Stimulated activated CD4-positive, alpha-beta T cell treated with anti-CD3 and anti-CD28 coated beads, TNF-alpha, amount 100 ng/mL, for 4 hours (primary cell): ENCODE measurements around the gene GLB1L.

Experiments used
- DNase-seq, 3 experiments: peaks; one replicate each; pipeline ENCODE4 v3.0.0-alpha.2; 2020; ENCODE audit warnings: low read depth in 3 of 3

GLB1L gene

GRCh38 chr2:219252900-219253752 lies 7.9 kb upstream of the GLB1L start, which contains the start of gene TUBA4B:
Gene TUBA4B (plus strand): TSS chr2:219253243. CDS start chr2:219253408, 165 bp downstream.
- DNase-seq = peak in 1 of 3 experiments; percentile 26

GRCh38 chr2:219252570-219252899 lies 7.3 kb upstream of the GLB1L start:
- DNase-seq = peak in 1 of 3 experiments; percentile 32

- peak in 1 of 3 experiments; percentile 10 for DNase-seq
Measured at GRCh38 chr2:219252084-219252483, 6.8 kb upstream of the GLB1L start.

GRCh38 chr2:219251656-219252055 lies 6.4 kb upstream of the GLB1L start:
- DNase-seq = no peak

GRCh38 chr2:219250049-219250781 lies 5.0 kb upstream of the GLB1L start:
- DNase-seq = no peak

- DNase-seq = no peak
Measured at GRCh38 chr2:219249203-219249980, 4.1 kb upstream of the GLB1L start.

GRCh38 chr2:219248845-219249202 lies 3.6 kb upstream of the GLB1L start:
- DNase-seq = no peak

GRCh38 chr2:219247678-219248642 lies 2.7 kb upstream of the GLB1L start:
- DNase-seq = no peak

GRCh38 chr2:219246559-219246958 lies 1.3 kb upstream of the GLB1L start:
- DNase-seq = no peak

GRCh38 chr2:219245899-219246230 lies 621 bp upstream of the GLB1L start:
- DNase-seq = no peak

GRCh38 chr2:219244789-219245147 lies 476 bp downstream of the GLB1L start:
- no peak for DNase-seq

GRCh38 chr2:219243291-219243761 lies 1.9 kb downstream of the GLB1L start:
- no peak for DNase-seq

GRCh38 chr2:219234331-219234730 lies 10.9 kb downstream of the GLB1L start:
- no peak for DNase-seq

- DNase-seq = no peak
Measured at GRCh38 chr2:219230059-219230540, 15.1 kb downstream of the GLB1L start.

GRCh38 chr2:219229305-219230058 lies 15.8 kb downstream of the GLB1L start, which contains the start of the genes ANKZF1 and ATG9A:
Gene ANKZF1 (plus strand): TSS chr2:219229806. CDS start chr2:219230258, 452 bp downstream.
Gene ATG9A (minus strand): TSS chr2:219229636. CDS start chr2:219228024, 1,612 bp downstream.
- DNase-seq = peak; percentile 89 to 97 (median 95)

- DNase-seq = no peak
Measured at GRCh38 chr2:219228911-219229304, 16.3 kb downstream of the GLB1L start.

- DNase-seq = no peak
Measured at GRCh38 chr2:219228041-219228910, 17.0 kb downstream of the GLB1L start.

GRCh38 chr2:219225350-219225749 lies 19.9 kb downstream of the GLB1L start:
- DNase-seq = no peak
